ENCODE measurements around the gene GOLGA6L2.

GRCh38 chr15:23472678-23473077, 25.6 kb upstream of the GOLGA6L2 start:
- TF ChIP-seq CTCF (IDR thresholded peaks at IDR 0.05) (no peak), POLR2A (IDR thresholded peaks at IDR 0.05) (no peak)
